ENCODE data around the gene RNU7-1. TPM values are rescaled to one million over a fixed set of nuclear protein-coding genes. Genes with fewer than 3 reads are reported as not detected.

Gene RNU7-1
- total RNA-seq, 4 donors from 2014 or later = not detected

DNA sequence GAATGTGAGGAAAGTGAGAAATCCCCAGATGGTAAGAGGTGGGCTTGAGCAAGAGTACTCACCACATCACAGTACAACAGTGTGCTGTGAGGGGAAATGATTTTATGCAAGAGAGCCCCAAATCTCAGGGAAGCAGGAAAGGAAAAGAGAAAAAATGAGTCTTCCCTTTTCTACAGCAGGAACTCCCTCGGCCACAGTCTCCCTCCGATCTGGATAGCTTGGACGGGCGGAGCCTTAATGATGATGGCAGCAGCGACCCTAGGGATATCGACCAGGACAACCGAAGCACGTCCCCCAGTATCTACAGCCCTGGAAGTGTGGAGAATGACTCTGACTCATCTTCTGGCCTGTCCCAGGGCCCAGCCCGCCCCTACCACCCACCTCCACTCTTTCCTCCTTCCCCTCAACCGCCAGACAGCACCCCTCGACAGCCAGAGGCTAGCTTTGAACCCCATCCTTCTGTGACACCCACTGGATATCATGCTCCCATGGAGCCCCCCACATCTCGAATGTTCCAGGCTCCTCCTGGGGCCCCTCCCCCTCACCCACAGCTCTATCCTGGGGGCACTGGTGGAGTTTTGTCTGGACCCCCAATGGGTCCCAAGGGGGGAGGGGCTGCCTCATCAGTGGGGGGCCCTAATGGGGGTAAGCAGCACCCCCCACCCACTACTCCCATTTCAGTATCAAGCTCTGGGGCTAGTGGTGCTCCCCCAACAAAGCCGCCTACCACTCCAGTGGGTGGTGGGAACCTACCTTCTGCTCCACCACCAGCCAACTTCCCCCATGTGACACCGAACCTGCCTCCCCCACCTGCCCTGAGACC, 8.0 kb upstream of the RNU7-1 start:
- peak overlapping the region in 3 of 4 donors; percentile 35 to 99 (median 90) for H3K27ac ChIP-seq
- peaks cover 0 to 28% (median 0%) of the 10 kb centered on the region in 3 donors for H3K36me3 ChIP-seq
- H3K4me1 ChIP-seq = peaks cover 8 to 46% (median 12%) of the 10 kb centered on the region in 4 donors
- no peak overlapping the region for H3K4me3 ChIP-seq
- TF ChIP-seq, protein P1, sequence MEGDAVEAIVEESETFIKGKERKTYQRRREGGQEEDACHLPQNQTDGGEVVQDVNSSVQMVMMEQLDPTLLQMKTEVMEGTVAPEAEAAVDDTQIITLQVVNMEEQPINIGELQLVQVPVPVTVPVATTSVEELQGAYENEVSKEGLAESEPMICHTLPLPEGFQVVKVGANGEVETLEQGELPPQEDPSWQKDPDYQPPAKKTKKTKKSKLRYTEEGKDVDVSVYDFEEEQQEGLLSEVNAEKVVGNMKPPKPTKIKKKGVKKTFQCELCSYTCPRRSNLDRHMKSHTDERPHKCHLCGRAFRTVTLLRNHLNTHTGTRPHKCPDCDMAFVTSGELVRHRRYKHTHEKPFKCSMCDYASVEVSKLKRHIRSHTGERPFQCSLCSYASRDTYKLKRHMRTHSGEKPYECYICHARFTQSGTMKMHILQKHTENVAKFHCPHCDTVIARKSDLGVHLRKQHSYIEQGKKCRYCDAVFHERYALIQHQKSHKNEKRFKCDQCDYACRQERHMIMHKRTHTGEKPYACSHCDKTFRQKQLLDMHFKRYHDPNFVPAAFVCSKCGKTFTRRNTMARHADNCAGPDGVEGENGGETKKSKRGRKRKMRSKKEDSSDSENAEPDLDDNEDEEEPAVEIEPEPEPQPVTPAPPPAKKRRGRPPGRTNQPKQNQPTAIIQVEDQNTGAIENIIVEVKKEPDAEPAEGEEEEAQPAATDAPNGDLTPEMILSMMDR (IDR thresholded peaks at IDR 0.05) = no peak
- no peak for TF ChIP-seq POLR2A (IDR thresholded peaks at IDR 0.05)
- DNase-seq = peak in 1 of 3 donors; percentile 40
- H3K9me3 ChIP-seq = no peaks in the 10 kb centered on the region
- H3K27me3 ChIP-seq = no peaks in the 10 kb centered on the region

DNA sequence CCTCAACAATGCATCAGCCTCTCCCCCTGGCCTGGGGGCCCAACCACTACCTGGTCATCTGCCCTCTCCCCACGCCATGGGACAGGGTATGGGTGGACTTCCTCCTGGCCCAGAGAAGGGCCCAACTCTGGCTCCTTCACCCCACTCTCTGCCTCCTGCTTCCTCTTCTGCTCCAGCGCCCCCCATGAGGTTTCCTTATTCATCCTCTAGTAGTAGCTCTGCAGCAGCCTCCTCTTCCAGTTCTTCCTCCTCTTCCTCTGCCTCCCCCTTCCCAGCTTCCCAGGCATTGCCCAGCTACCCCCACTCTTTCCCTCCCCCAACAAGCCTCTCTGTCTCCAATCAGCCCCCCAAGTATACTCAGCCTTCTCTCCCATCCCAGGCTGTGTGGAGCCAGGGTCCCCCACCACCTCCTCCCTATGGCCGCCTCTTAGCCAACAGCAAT, 7.4 kb upstream of the RNU7-1 start:
- Histone ChIP-seq H3K4me1 (peaks cover 4 to 46% (median 12%) of the 10 kb centered on the region in 4 donors), H3K27ac (peak overlapping the region in 3 of 4 donors; percentile 90 to 99 (median 95)), H3K36me3 (peaks cover 0 to 34% (median 0%) of the 10 kb centered on the region in 3 donors), H3K9me3 (no peaks in the 10 kb centered on the region), H3K27me3 (no peaks in the 10 kb centered on the region), H3K4me3 (no peak overlapping the region)
- TF ChIP-seq, protein P1 (IDR thresholded peaks at IDR 0.05) = no peak
- TF ChIP-seq POLR2A (IDR thresholded peaks at IDR 0.05) = no peak
- DNase-seq = no peak

DNA sequence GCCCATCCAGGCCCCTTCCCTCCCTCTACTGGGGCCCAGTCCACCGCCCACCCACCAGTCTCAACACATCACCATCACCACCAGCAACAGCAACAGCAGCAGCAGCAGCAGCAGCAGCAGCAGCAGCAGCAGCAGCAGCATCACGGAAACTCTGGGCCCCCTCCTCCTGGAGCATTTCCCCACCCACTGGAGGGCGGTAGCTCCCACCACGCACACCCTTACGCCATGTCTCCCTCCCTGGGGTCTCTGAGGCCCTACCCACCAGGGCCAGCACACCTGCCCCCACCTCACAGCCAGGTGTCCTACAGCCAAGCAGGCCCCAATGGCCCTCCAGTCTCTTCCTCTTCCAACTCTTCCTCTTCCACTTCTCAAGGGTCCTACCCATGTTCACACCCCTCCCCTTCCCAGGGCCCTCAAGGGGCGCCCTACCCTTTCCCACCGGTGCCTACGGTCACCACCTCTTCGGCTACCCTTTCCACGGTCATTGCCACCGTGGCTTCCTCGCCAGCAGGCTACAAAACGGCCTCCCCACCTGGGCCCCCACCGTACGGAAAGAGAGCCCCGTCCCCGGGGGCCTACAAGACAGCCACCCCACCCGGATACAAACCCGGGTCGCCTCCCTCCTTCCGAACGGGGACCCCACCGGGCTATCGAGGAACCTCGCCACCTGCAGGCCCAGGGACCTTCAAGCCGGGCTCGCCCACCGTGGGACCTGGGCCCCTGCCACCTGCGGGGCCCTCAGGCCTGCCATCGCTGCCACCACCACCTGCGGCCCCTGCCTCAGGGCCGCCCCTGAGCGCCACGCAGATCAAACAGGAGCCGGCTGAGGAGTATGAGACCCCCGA, 6.8 kb upstream of the RNU7-1 start:
- Histone ChIP-seq H3K27me3 (no peaks in the 10 kb centered on the region), H3K4me3 (peak overlapping the region; percentile 63 to 86 (median 70)), H3K36me3 (peaks cover 0 to 41% (median 0%) of the 10 kb centered on the region in 3 donors), H3K4me1 (peaks cover 4 to 39% (median 12%) of the 10 kb centered on the region in 4 donors), H3K27ac (peak overlapping the region; percentile 90 to 99 (median 96)), H3K9me3 (no peaks in the 10 kb centered on the region)
- TF ChIP-seq, protein P1 (IDR thresholded peaks at IDR 0.05) = no peak
- no peak for TF ChIP-seq POLR2A (IDR thresholded peaks at IDR 0.05)
- no peak for DNase-seq

DNA sequence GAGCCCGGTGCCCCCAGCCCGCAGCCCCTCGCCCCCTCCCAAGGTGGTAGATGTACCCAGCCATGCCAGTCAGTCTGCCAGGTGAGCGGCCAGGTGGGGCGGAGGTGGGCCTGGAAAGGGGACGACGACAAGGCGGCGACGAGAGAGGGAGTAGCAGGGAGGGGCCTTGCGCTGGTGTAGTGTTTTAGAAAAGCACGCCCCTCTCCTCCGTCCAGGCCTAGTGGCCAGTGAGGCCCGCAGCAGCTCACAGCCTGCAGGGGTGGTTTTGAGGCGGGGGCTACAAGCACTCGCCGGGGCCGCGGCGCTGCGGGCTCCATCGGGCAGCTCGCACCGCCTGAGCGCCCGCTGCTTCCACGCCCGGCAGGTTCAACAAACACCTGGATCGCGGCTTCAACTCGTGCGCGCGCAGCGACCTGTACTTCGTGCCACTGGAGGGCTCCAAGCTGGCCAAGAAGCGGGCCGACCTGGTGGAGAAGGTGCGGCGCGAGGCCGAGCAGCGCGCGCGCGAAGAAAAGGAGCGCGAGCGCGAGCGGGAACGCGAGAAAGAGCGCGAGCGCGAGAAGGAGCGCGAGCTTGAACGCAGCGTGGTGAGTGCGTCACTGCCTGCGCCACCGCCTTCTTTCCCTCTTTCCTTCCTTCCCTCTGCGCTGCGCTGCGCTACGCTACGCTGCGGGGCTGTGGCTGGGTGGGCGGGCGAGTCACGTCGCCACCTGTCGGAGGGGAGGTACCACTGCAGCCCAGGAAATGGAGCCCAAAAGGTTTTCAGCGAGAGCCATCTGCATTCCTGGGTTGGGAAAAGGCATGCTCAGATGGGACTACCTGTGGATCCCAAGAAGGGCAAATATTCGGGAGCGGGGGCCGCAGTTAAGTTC, 5.9 kb upstream of the RNU7-1 start:
- no peaks in the 10 kb centered on the region for H3K27me3 ChIP-seq
- peak; percentile 77 to 84 for TF ChIP-seq POLR2A (IDR thresholded peaks at IDR 0.05)
- TF ChIP-seq, protein P1 (IDR thresholded peaks at IDR 0.05) = peak; percentile 95 to 99 (median 98)
- H3K9me3 ChIP-seq = no peaks in the 10 kb centered on the region
- peak overlapping the region; percentile 63 to 86 (median 70) for H3K4me3 ChIP-seq
- peaks cover 4 to 34% (median 12%) of the 10 kb centered on the region in 4 donors for H3K4me1 ChIP-seq
- H3K27ac ChIP-seq = peak overlapping the region; percentile 90 to 99 (median 96)
- H3K36me3 ChIP-seq = peaks cover 0 to 41% (median 0%) of the 10 kb centered on the region in 3 donors
- DNase-seq = peak; percentile 87 to 97 (median 94)

All from Peyer's patch (tissue), 4 donors.